A549 (cell line): ENCODE data around the gene MSMO1.

Experiments
- CTCF ChIP-seq: fragments of >200 bp; sonication (Bioruptor Twin); formaldehyde crosslinking; IDR thresholded peaks from 3 replicates; pipeline ENCODE4 v1.5.1; 2016
- EP300 ChIP-seq, 2 experiments: fragments of >200 bp; sonication (Bioruptor Twin); formaldehyde crosslinking; IDR thresholded peaks; 2 replicates in 1 of 2; 3 replicates in 1 of 2; pipeline ENCODE4 v1.6.1; 2016 to 2017
- ESRRA ChIP-seq: fragments of 150-350 bp; IDR thresholded peaks from 2 replicates; pipeline ENCODE4 v1.6.1; 2014; ENCODE audit warnings: mild to moderate bottlenecking, low read length, borderline replicate concordance
- RCOR1 ChIP-seq: fragments of 150-350 bp; IDR thresholded peaks from 2 replicates; pipeline ENCODE4 v1.6.1; 2014; ENCODE audit warnings: antibody characterized with exemption, low read length, low read depth
- ZFP36 ChIP-seq: fragments of 450-650 bp; IDR thresholded peaks from 2 replicates; pipeline ENCODE4 v1.6.1; 2014; ENCODE audit warnings: borderline replicate concordance; ENCODE audit not compliant: partially characterized antibody
- TF ChIP-seq, protein P1 (sequence below): fragments of 200-600 bp; sonication (generic); IDR thresholded peaks from 2 replicates; pipeline ENCODE4 v1.6.1; 2016; ENCODE audit warnings: antibody characterized with exemption, mild to moderate bottlenecking, moderate library complexity

GRCh38 chr4:165328708-165329107 lies 1.2 kb downstream of the MSMO1 start:
- no peak for TF ChIP-seq CTCF
- TF ChIP-seq, protein P1, sequence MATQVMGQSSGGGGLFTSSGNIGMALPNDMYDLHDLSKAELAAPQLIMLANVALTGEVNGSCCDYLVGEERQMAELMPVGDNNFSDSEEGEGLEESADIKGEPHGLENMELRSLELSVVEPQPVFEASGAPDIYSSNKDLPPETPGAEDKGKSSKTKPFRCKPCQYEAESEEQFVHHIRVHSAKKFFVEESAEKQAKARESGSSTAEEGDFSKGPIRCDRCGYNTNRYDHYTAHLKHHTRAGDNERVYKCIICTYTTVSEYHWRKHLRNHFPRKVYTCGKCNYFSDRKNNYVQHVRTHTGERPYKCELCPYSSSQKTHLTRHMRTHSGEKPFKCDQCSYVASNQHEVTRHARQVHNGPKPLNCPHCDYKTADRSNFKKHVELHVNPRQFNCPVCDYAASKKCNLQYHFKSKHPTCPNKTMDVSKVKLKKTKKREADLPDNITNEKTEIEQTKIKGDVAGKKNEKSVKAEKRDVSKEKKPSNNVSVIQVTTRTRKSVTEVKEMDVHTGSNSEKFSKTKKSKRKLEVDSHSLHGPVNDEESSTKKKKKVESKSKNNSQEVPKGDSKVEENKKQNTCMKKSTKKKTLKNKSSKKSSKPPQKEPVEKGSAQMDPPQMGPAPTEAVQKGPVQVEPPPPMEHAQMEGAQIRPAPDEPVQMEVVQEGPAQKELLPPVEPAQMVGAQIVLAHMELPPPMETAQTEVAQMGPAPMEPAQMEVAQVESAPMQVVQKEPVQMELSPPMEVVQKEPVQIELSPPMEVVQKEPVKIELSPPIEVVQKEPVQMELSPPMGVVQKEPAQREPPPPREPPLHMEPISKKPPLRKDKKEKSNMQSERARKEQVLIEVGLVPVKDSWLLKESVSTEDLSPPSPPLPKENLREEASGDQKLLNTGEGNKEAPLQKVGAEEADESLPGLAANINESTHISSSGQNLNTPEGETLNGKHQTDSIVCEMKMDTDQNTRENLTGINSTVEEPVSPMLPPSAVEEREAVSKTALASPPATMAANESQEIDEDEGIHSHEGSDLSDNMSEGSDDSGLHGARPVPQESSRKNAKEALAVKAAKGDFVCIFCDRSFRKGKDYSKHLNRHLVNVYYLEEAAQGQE: no peak
- TF ChIP-seq RCOR1: no peak
- no peak for TF ChIP-seq ESRRA
- no peak for TF ChIP-seq EP300 (IDR thresholded peaks at IDR 0.05)
- no peak for TF ChIP-seq ZFP36
